ENCODE results near the gene CNDP1.

GRCh38 chr18:74505776-74506175, 28.5 kb upstream of the CNDP1 start:
- no peak for TF ChIP-seq EZH2 (IDR thresholded peaks at IDR 0.05)
- no peak for TF ChIP-seq POLR2AphosphoS5 (IDR thresholded peaks at IDR 0.05; ENCODE audit: borderline replicate concordance, low read depth, low read length)
- TF ChIP-seq FOXP2 (optimal IDR thresholded peaks at IDR 0.05; ENCODE audit: control extremely low read depth, extremely low read length, insufficient read depth), result no peak

Data from SK-N-MC (cell line).